Sciatic nerve (tissue), 2 donors: Measurements from ENCODE around the gene MATCAP1. TPM values are rescaled to one million over a fixed set of nuclear protein-coding genes. Genes with fewer than 3 reads are reported as not detected.

Source experiments
- ATAC-seq: fragments of 200-7000 bp; cut with Tn5 transposase; one replicate; pipeline ENCODE4 v1.9.1; 2020; ENCODE audit warnings: mild to moderate bottlenecking, moderate library complexity
- DNase-seq: peaks from one replicate; pipeline ENCODE4 v3.0.0-alpha.2; 2020; ENCODE audit warnings: low spot score
- intact Hi-C: fragments of 100-400 bp; cut with DNase I; formaldehyde crosslinking; loops from one replicate; pipeline ENCODE4 v1.14.2; 2022
- total RNA-seq: library from RNA; stranded (reverse); fragmentation: NEBNext Ultra II Directional; extraction: Animal tissue kit (Norgen Biotek cat#: 25700); gene quantifications from one replicate; pipeline ENCODE4 v1.2.1, GENCODE V29; 2021
- donor health status: DM: no; HTN: no; CAD: no.
- donor health status: DM: no; HTN: no; CAD: no.

Gene MATCAP1
- total RNA-seq, 1 donor from 2014 or later = 25.7 TPM

- DNase-seq = no peak
- intact Hi-C loops = no loop called here
- peak; percentile 55 for ATAC-seq
These were observed 19.7 kb downstream of the MATCAP1 start for GRCh38 chr16:67163999-67164558.

GRCh38 chr16:67163164-67163998, 20.4 kb downstream of the MATCAP1 start:
- intact Hi-C loops = no loop called here
- ATAC-seq = peak; percentile 48
- DNase-seq = no peak

- ATAC-seq (no peak), DNase-seq (no peak)
- intact Hi-C loops = no loop called here
These were observed 21.1 kb downstream of the MATCAP1 start for GRCh38 chr16:67162506-67163163.

- ATAC-seq (no peak), DNase-seq (no peak)
- intact Hi-C loops = no loop called here
These were observed 22.1 kb downstream of the MATCAP1 start for GRCh38 chr16:67161595-67162058.

GRCh38 chr16:67158637-67159600, 24.8 kb downstream of the MATCAP1 start:
- ATAC-seq (no peak), DNase-seq (no peak)
- intact Hi-C loops = no loop called here

GRCh38 chr16:67157892-67158635, 25.7 kb downstream of the MATCAP1 start:
- intact Hi-C loops = no loop called here
- no peak for ATAC-seq
- DNase-seq = no peak

- DNase-seq (no peak), ATAC-seq (no peak)
- intact Hi-C loops = no loop called here
These were observed 26.5 kb downstream of the MATCAP1 start for GRCh38 chr16:67157106-67157748.

GRCh38 chr16:67156143-67156844, 27.5 kb downstream of the MATCAP1 start:
- DNase-seq (no peak), ATAC-seq (no peak)
- intact Hi-C loops = no loop called here

GRCh38 chr16:67155295-67156142, 28.2 kb downstream of the MATCAP1 start:
- intact Hi-C loops = loop anchor here (2.0 kb wide), 1 partner anchor 179 kb away; no protein-coding TSS in a partner anchor
- ATAC-seq (peak; percentile 56), DNase-seq (peak; percentile 86)

- intact Hi-C loops = loop anchor here (2.0 kb wide), 1 partner anchor 178 kb away; no protein-coding TSS in a partner anchor
- ATAC-seq = no peak
- DNase-seq = no peak
These were observed 29.0 kb downstream of the MATCAP1 start for GRCh38 chr16:67154578-67155294.

- ATAC-seq (no peak), DNase-seq (no peak)
- intact Hi-C loops = no loop called here
These were observed 32.2 kb downstream of the MATCAP1 start for GRCh38 chr16:67151431-67152097.

GRCh38 chr16:67150833-67151396, 32.8 kb downstream of the MATCAP1 start, which contains the start of gene B3GNT9:
Gene B3GNT9 (minus strand): TSS chr16:67150998. CDS start chr16:67150485, 513 bp downstream.
- intact Hi-C loops = no loop called here
- DNase-seq (peak; percentile 86), ATAC-seq (peak; percentile 87)

GRCh38 chr16:67150047-67150832, 33.5 kb downstream of the MATCAP1 start:
- ATAC-seq (peak; percentile 64), DNase-seq (no peak)
- intact Hi-C loops = no loop called here
